GM23338 (cell line): ENCODE results near the gene FAF1.

ENCODE experiments used
- CTCF ChIP-seq, 2 experiments: fragments of 200-600 bp in 1 of 2; sonication (generic) in 1 of 2; conservative IDR thresholded peaks; 2 replicates each; pipeline versions ENCODE4 v1.5.1 to v1.6.1; 2016 to 2017; ENCODE audit warnings: antibody characterized with exemption in 2 of 2, low read depth in 2 of 2, mild to moderate bottlenecking in 2 of 2, moderate library complexity in 1 of 2
- EZH2phosphoT487 ChIP-seq: fragments of 200-600 bp; sonication (generic); IDR thresholded peaks from one replicate; pipeline ENCODE4 v1.8.1; 2018; ENCODE audit warnings: antibody characterized with exemption; ENCODE audit not compliant: unreplicated experiment
- POLR2AphosphoS5 ChIP-seq: IDR thresholded peaks from 2 replicates; pipeline ENCODE4 v1.6.1; 2016; ENCODE audit warnings: antibody characterized with exemption, low read depth

GRCh38 chr1:50750021-50750619 is 209.9 kb downstream of the FAF1 start:
- TF ChIP-seq EZH2phosphoT487 (no peak), CTCF (conservative IDR thresholded peaks at IDR 0.05; ENCODE audit: low read depth in 2 of 2) (peak; percentile 52 to 63), POLR2AphosphoS5 (no peak)
